H1 (cell line): ENCODE data around the gene DIP2C. TPM values are rescaled to one million over a fixed set of nuclear protein-coding genes. Genes with fewer than 3 reads are reported as not detected.

ENCODE experiments used
- BRCA1 ChIP-seq: IDR thresholded peaks from 2 replicates; pipeline ENCODE4 v1.6.1; 2012; ENCODE audit warnings: low read depth, low read length, improper control_type of control experiment
- HDAC2 ChIP-seq, 2 experiments: fragments of 300-600 bp in 1 of 2; sonication (generic) in 1 of 2; IDR thresholded peaks; 2 replicates each; pipeline ENCODE4 v1.6.1; 2011 to 2012; ENCODE audit warnings: low read depth in 2 of 2, low read length in 2 of 2, mild to moderate bottlenecking in 2 of 2, moderate library complexity in 2 of 2, borderline replicate concordance in 1 of 2, inconsistent platforms in 1 of 2
- RBBP5 ChIP-seq: IDR thresholded peaks from 2 replicates; pipeline ENCODE4 v1.7.1; 2012; ENCODE audit warnings: low read depth, mild to moderate bottlenecking, inconsistent platforms, low read length, moderate library complexity, borderline replicate concordance
- SAP30 ChIP-seq: fragments of 300-600 bp; sonication (generic); IDR thresholded peaks from 2 replicates; pipeline ENCODE4 v1.7.1; 2012; ENCODE audit warnings: low read length, moderate library complexity, mild to moderate bottlenecking, inconsistent platforms; ENCODE audit not compliant: insufficient read depth, insufficient replicate concordance
- SP4 ChIP-seq: IDR thresholded peaks from 2 replicates; pipeline ENCODE4 v1.6.1; 2012; ENCODE audit warnings: low read length, inconsistent platforms
- TBP ChIP-seq: IDR thresholded peaks from 2 replicates; pipeline ENCODE4 v1.6.1; 2011; ENCODE audit warnings: low read depth, low read length, improper control_type of control experiment
- USF2 ChIP-seq: IDR thresholded peaks from 2 replicates; pipeline ENCODE4 v1.6.1; 2011; ENCODE audit warnings: low read length, improper control_type of control experiment
- polyA plus RNA-seq, 7 experiments: library from polyadenylated mRNA; depleted of rRNA in 3 of 7; stranded (reverse) in 5 of 7; unstranded in 2 of 7; fragments of >200 nt in 5 of 7; fragments of 200-250 nt in 2 of 7; gene quantifications; 1 replicate in 5 of 7; 2 replicates in 1 of 7; 4 replicates in 1 of 7; pipeline versions ENCODE4 v1.2.1 to v1.2.3, GENCODE V29; 2011 to 2013; ENCODE audit warnings: missing spikeins in 2 of 7, mixed read lengths in 2 of 7
- total RNA-seq: library from RNA; stranded (reverse); fragmentation: NEBNext Ultra II Directional; extraction: Animal tissue kit (Norgen Biotek cat#: 25700); gene quantifications from 2 replicates; pipeline ENCODE4 v1.2.1, GENCODE V29; 2021
- TF ChIP-seq, protein P1 (sequence below): fragments of 300-600 bp; sonication (generic); IDR thresholded peaks from 2 replicates; pipeline ENCODE4 v1.7.1; 2012; ENCODE audit warnings: low read length, moderate library complexity, mild to moderate bottlenecking, inconsistent platforms; ENCODE audit not compliant: insufficient replicate concordance

The DIP2C gene
- total and polyA plus RNA-seq, 2 of the 8 experiments (the other 6 are each of a cell fraction or from before 2014, with no cell fraction given), result 3.8 to 9.3 TPM

DNA sequence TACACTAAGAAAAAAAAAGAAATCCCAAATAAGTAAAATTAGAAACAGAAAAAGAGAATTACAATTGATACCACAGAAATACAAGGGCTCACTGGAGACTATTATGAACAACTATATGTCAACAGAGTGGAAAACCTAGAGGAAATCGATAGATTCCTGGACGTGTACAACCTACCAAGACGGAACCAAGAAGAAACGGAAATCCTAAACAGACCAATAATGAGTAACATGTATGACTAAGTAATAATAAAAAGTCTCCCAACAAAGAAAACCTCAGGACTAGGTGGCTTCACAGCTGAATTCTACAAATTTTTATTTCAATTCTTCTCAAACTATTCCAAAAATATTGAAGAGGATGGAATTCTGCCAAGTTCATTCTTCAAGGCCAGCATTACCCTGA lies 13.9 kb downstream of the DIP2C start (continued):
- TF ChIP-seq, protein P1, sequence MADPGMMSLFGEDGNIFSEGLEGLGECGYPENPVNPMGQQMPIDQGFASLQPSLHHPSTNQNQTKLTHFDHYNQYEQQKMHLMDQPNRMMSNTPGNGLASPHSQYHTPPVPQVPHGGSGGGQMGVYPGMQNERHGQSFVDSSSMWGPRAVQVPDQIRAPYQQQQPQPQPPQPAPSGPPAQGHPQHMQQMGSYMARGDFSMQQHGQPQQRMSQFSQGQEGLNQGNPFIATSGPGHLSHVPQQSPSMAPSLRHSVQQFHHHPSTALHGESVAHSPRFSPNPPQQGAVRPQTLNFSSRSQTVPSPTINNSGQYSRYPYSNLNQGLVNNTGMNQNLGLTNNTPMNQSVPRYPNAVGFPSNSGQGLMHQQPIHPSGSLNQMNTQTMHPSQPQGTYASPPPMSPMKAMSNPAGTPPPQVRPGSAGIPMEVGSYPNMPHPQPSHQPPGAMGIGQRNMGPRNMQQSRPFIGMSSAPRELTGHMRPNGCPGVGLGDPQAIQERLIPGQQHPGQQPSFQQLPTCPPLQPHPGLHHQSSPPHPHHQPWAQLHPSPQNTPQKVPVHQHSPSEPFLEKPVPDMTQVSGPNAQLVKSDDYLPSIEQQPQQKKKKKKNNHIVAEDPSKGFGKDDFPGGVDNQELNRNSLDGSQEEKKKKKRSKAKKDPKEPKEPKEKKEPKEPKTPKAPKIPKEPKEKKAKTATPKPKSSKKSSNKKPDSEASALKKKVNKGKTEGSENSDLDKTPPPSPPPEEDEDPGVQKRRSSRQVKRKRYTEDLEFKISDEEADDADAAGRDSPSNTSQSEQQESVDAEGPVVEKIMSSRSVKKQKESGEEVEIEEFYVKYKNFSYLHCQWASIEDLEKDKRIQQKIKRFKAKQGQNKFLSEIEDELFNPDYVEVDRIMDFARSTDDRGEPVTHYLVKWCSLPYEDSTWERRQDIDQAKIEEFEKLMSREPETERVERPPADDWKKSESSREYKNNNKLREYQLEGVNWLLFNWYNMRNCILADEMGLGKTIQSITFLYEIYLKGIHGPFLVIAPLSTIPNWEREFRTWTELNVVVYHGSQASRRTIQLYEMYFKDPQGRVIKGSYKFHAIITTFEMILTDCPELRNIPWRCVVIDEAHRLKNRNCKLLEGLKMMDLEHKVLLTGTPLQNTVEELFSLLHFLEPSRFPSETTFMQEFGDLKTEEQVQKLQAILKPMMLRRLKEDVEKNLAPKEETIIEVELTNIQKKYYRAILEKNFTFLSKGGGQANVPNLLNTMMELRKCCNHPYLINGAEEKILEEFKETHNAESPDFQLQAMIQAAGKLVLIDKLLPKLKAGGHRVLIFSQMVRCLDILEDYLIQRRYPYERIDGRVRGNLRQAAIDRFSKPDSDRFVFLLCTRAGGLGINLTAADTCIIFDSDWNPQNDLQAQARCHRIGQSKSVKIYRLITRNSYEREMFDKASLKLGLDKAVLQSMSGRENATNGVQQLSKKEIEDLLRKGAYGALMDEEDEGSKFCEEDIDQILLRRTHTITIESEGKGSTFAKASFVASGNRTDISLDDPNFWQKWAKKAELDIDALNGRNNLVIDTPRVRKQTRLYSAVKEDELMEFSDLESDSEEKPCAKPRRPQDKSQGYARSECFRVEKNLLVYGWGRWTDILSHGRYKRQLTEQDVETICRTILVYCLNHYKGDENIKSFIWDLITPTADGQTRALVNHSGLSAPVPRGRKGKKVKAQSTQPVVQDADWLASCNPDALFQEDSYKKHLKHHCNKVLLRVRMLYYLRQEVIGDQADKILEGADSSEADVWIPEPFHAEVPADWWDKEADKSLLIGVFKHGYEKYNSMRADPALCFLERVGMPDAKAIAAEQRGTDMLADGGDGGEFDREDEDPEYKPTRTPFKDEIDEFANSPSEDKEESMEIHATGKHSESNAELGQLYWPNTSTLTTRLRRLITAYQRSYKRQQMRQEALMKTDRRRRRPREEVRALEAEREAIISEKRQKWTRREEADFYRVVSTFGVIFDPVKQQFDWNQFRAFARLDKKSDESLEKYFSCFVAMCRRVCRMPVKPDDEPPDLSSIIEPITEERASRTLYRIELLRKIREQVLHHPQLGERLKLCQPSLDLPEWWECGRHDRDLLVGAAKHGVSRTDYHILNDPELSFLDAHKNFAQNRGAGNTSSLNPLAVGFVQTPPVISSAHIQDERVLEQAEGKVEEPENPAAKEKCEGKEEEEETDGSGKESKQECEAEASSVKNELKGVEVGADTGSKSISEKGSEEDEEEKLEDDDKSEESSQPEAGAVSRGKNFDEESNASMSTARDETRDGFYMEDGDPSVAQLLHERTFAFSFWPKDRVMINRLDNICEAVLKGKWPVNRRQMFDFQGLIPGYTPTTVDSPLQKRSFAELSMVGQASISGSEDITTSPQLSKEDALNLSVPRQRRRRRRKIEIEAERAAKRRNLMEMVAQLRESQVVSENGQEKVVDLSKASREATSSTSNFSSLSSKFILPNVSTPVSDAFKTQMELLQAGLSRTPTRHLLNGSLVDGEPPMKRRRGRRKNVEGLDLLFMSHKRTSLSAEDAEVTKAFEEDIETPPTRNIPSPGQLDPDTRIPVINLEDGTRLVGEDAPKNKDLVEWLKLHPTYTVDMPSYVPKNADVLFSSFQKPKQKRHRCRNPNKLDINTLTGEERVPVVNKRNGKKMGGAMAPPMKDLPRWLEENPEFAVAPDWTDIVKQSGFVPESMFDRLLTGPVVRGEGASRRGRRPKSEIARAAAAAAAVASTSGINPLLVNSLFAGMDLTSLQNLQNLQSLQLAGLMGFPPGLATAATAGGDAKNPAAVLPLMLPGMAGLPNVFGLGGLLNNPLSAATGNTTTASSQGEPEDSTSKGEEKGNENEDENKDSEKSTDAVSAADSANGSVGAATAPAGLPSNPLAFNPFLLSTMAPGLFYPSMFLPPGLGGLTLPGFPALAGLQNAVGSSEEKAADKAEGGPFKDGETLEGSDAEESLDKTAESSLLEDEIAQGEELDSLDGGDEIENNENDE, result no peak
- TF ChIP-seq TBP, result no peak
- no peak for TF ChIP-seq RBBP5
- TF ChIP-seq SP4, result no peak
- TF ChIP-seq USF2, result no peak
- no peak for TF ChIP-seq BRCA1
- TF ChIP-seq SAP30, result no peak
- no peak for TF ChIP-seq HDAC2 (IDR thresholded peaks at IDR 0.05; ENCODE audit: borderline replicate concordance in 1 of 2, low read depth in 2 of 2, low read length in 2 of 2)
